NK-92 (cell line): ENCODE results near the gene IRAK2.
"Not testable (repeated sequence)": the region's sequence is repeated elsewhere in the genome, so short reads cannot be mapped to it uniquely, and the experiment has no call there.

Source experiments
- DNase-seq: peaks from one replicate; lab custom pipeline; 2025; ENCODE audit not compliant: unreplicated experiment; lab: John Stamatoyannopoulos, UW

The IRAK2 gene, protein sequence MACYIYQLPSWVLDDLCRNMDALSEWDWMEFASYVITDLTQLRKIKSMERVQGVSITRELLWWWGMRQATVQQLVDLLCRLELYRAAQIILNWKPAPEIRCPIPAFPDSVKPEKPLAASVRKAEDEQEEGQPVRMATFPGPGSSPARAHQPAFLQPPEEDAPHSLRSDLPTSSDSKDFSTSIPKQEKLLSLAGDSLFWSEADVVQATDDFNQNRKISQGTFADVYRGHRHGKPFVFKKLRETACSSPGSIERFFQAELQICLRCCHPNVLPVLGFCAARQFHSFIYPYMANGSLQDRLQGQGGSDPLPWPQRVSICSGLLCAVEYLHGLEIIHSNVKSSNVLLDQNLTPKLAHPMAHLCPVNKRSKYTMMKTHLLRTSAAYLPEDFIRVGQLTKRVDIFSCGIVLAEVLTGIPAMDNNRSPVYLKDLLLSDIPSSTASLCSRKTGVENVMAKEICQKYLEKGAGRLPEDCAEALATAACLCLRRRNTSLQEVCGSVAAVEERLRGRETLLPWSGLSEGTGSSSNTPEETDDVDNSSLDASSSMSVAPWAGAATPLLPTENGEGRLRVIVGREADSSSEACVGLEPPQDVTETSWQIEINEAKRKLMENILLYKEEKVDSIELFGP

GRCh38 chr3:10164546-10165393 is at the start of gene IRAK2:
IRAK2 (plus strand) TSS chr3:10164919; CDS start chr3:10164955, 36 bp downstream.
- no peak for DNase-seq

- peak; percentile 70 for DNase-seq
These were observed 49.2 kb upstream of the IRAK2 start, which contains the start of gene BRK1 for GRCh38 chr3:10115326-10116137. BRK1 (plus strand) TSS chr3:10115675; CDS start chr3:10115702, 27 bp downstream.

DNA sequence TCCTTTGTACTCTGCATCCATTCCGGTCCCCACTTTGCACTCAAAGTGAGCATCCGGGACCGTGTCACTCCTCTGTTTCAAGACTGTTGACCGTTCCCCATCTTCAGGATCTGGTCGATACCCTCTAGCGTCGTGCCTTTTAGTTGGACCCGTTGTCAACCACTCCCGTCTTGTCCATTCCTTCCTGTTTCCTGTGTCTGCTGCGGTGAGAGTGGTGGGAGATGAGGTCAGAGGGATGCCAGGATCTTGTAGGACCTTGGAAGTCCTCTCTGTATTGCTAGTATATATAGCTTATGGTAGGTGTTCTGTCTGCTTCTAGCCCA is 48.6 kb upstream of the IRAK2 start:
- no peak for DNase-seq

GRCh38 chr3:10116928-10117327 is 47.8 kb upstream of the IRAK2 start:
- DNase-seq, result no peak

DNA sequence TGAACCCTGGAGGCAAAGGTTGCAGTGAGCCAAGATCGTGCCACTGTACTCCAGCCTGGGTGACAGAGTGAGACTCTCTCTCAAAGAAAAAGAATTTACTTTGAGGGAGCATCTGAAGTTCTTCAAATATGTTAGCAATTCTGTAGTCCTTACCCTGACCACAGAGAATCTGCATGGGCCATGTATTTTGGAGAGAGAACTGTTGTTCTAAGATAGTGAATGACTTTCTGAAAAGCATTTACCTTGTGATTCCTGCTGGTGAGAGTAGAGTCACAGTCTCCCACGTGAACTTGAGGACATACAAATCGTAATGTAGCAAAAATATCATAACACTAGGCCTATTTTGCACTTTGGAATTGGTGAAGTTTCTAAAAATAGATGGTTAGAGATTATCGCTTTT is 45.3 kb upstream of the IRAK2 start:
- DNase-seq, result no peak

- no peak for DNase-seq
These were observed 43.7 kb upstream of the IRAK2 start for GRCh38 chr3:10121064-10121463.

DNA sequence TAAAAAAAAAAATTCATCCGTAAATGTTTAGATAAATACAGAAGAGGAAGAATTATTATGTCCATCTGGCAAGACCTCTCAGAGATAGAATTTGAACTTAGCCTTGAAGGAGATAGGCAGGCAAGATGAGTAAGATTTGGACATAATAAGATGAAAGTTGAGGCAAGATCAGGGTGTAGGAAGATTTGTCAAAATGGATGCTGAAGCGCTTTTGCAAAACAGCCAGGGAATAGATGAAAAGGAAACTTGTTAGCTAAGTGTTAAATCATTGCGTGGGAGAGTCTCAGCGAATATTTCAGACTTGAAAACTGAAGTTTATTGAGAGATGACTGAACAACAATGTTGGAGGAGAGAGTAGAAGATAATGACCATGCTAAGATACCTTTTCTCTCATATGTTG is 42.0 kb upstream of the IRAK2 start:
- no peak for DNase-seq

DNA sequence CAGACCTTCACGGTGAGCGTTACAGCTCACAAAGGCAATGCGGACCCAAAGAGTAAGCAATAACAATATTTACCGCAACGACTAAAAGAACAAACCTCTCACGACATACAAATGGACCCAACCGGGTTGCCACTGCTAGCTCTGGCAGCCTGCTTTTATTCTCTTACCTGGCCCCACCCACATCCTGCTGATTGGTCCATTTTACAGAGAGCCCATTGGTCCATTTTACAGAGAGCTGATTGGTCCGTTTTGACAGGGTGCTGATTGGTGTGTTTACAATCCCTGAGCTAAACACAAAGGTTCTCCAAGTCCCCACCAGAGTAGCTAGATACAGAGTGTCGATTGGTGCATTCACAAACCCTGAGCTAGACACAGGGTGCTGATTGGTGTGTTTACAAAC is 28.8 kb upstream of the IRAK2 start:
- not testable (repeated sequence) for DNase-seq

DNA sequence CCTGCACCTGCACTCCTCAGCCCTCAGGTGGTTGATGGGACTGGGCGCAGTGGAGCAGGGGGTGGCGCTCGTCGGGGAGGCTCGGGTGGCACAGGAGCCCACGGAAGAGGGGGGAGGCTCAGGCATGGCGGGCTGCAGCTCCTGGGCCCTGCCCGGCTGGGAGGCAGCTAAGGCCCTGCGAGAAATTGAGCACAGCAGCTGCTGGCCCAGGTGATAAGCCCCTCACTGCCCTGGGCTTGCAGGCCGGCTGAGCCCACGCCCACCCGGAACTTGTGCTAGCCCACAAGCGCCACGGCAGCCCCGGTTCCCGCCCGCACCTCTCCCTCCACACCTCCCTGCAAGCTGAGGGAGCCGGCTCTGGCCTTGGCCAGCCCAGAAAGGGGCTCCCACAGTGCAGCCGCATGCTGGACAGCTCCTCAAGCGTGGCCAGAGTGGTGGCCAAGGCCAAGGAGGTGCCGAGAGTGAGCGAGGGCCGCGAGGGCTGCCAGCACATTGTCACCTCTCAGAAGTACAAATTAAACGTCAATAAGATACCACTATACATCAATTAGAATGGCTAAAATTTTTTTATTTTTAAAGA is 28.2 kb upstream of the IRAK2 start:
- no peak for DNase-seq

- no peak for DNase-seq
These were observed 27.5 kb upstream of the IRAK2 start for GRCh38 chr3:10137178-10137577.

GRCh38 chr3:10140996-10141546 is 23.6 kb upstream of the IRAK2 start:
- no peak for DNase-seq

DNA sequence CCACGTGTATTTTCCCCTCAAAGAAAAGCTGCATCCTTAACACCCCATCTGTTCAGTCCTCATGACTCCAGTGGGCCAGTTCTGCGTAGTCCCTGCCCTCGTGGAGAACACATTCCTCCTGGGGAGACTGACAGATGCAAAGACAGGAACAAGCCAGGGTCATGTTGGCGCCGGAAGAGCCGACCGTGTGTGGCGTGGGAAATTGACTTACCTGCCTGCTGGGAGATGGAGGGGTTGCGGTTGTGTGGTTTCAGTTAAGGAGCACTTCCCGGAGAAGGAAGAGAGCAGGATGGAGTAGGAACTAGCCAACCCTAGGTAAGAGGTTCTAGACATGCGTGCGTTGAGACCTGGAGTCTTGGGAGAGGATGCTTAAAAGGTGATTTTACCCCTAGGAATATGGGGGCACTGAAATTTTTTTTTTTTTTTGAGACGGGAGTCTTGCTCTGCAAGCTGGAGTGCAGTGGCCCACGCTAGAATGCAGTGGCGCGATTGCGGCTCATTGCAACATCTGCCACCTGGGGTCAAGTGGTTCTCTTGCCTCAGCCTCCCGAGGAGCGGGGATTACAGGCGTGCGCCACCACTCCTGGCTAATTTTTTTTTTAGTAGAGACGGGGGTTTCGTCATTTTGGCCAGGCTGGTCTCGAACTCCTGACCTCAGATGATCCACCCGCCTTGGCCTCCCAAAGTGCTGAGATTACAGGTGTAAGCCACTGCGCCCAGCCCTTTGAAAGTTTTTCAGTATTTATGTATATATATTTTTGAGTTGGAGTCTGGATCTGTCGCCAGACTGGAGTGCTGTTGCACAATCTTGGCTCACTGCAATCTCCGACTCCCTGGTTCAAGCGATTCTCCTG is 21.8 kb upstream of the IRAK2 start:
- no peak for DNase-seq

DNA sequence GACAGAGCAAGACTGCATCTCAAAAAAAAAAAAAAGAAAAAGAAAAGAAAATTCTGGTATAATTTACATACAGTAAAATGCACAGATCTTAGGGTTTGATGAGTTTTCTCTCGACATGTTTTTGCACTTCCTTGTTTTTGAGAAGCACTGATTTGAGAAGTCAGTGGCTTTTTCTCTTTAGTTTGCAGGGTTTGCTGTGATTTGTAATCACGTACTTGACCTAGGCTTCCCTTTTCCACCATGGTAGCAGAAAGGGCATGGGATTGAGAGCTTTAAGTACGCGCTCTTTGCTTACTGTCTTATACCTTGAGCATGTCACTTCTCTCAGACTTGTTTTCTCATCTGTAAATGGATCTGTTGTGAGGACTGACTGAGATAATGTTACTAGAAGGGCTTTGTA is 19.0 kb upstream of the IRAK2 start:
- no peak for DNase-seq

GRCh38 chr3:10149226-10149625 is 15.5 kb upstream of the IRAK2 start:
- DNase-seq, result no peak

DNA sequence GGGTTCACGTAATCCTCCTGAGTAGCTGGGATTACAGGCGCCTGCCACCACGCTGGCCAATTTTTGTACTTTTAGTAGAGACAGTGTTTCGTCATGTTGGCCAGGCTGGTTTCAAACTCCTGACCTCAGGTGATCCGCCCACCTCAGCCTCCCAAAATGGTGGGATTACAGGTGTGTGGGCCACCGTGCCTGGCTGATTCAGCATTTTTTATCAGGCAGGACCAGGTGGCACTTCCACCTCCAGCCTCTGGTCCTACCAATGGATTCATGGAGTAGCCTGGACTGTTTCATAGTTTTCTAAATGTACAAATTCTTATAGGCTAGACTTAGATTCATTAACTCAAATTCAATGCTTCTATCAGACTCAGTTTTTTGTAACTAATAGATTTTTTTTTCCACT is 13.7 kb upstream of the IRAK2 start:
- DNase-seq, result no peak

- no peak for DNase-seq
These were observed 10.2 kb upstream of the IRAK2 start for GRCh38 chr3:10154335-10155122.

DNA sequence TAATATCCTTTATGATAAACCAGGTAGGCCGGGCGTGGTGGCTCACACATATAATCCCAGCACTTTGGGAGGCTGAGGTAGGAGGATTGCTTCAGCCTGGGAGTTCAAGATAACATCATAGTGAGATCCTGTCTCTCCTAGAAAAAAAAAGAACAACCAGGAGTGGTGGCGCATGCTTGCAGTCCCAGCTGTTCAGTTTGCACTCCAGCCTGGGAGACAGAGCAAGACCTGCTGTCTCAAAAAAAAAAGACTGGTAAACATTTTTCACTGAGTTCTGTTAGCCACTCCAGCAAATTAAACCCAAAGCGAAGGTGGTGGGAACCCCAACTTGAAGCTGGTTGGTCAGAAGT is 9.6 kb upstream of the IRAK2 start:
- DNase-seq, result no peak

DNA sequence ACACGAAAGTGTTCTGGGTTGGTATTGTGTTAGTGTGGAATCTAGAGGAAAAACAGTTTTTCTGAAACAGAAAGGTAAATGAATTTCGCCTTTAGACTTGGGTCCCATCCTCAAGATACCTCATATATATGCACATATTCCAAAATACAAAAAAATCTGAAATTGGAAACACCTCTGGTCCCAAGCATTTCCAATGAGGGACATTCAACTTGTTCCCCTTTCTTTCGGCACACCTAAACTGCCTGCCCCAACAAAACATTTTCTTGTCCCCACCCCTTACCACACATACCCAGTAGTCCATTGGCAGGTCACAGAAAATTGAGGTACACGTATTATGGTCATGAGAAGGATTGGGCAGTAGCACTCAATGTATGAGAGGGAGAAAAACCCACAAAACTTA is 9.1 kb upstream of the IRAK2 start:
- DNase-seq, result no peak

DNA sequence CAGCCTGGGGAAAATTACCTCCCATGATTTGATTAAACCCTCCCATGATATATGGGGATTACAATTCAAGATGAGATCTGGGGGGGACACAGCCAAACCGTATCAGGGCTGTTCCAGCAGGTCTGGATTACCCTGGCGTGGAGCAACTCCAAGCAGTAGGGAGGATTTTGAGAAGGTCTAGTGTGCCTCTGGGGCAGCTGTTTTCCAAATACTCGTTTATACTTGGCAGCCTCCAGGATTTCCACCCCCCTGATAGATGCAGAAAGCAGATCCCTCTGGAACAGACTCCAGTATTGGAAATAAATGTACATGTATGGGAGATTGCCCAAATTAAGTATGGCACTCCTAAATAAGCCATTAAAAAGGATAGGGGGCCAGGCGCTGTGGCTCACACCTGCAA is 7.7 kb upstream of the IRAK2 start:
- DNase-seq, result no peak
